KOPT-K1 (cell line): ENCODE data around the gene MED16.
"Not testable (repeated sequence)": the region's sequence is repeated elsewhere in the genome, so short reads cannot be mapped to it uniquely, and the experiment has no call there.

Experiments
- H3K27ac ChIP-seq: fragments of 200-600 bp; sonication (generic); 2 replicates; pipeline ENCODE4 v1.5.1; 2016; ENCODE audit warnings: antibody characterized with exemption, mild to moderate bottlenecking, low read depth, low read length; ENCODE audit not compliant: poor library complexity, severe bottlenecking
- H3K36me3 ChIP-seq: fragments of 200-600 bp; sonication (generic); 2 replicates; pipeline ENCODE4 v1.5.1; 2017; ENCODE audit warnings: antibody characterized with exemption, mild to moderate bottlenecking, low read length, moderate library complexity; ENCODE audit not compliant: insufficient read depth
- H3K9me3 ChIP-seq: fragments of 200-600 bp; sonication (generic); 2 replicates; pipeline ENCODE4 v1.5.1; 2017; ENCODE audit warnings: antibody characterized with exemption, low read length, mild to moderate bottlenecking; ENCODE audit not compliant: insufficient read depth, poor library complexity, severe bottlenecking

MED16 gene

GRCh38 chr19:903266-903797, 10.3 kb upstream of the MED16 start:
- H3K27ac ChIP-seq: no peak overlapping the region

GRCh38 chr19:902446-903226, 9.6 kb upstream of the MED16 start:
- no peaks in the 10 kb centered on the region for H3K36me3 ChIP-seq
- no peaks in the 10 kb centered on the region for H3K9me3 ChIP-seq
- no peak overlapping the region for H3K27ac ChIP-seq

More at GRCh38 chr19:903266-903797, 10.3 kb upstream of the MED16 start:
- H3K9me3 ChIP-seq: no peaks in the 10 kb centered on the region
- no peaks in the 10 kb centered on the region for H3K36me3 ChIP-seq

GRCh38 chr19:902093-902370, 9.0 kb upstream of the MED16 start:
- Histone ChIP-seq H3K27ac (no peak overlapping the region), H3K36me3 (peaks cover 5% of the 10 kb centered on the region; the same call in 1 of the 2 replicates), H3K9me3 (no peaks in the 10 kb centered on the region)

GRCh38 chr19:901216-902092, 8.5 kb upstream of the MED16 start:
- Histone ChIP-seq H3K27ac (no peak overlapping the region), H3K9me3 (no peaks in the 10 kb centered on the region), H3K36me3 (peaks cover 8% of the 10 kb centered on the region; the same call in 1 of the 2 replicates)

GRCh38 chr19:900302-901111, 7.5 kb upstream of the MED16 start:
- H3K36me3 ChIP-seq: peaks cover 8% of the 10 kb centered on the region; the same call in 1 of the 2 replicates
- H3K9me3 ChIP-seq: no peaks in the 10 kb centered on the region
- H3K27ac ChIP-seq: no peak overlapping the region

GRCh38 chr19:900043-900301, 7.0 kb upstream of the MED16 start:
- Histone ChIP-seq H3K9me3 (no peaks in the 10 kb centered on the region), H3K27ac (no peak overlapping the region), H3K36me3 (peaks cover 8% of the 10 kb centered on the region; the same call in 1 of the 2 replicates)

GRCh38 chr19:899336-900042, 6.5 kb upstream of the MED16 start:
- Histone ChIP-seq H3K9me3 (no peaks in the 10 kb centered on the region), H3K36me3 (peaks cover 8% of the 10 kb centered on the region; the same call in 1 of the 2 replicates), H3K27ac (no peak overlapping the region)

- H3K36me3 ChIP-seq: peaks cover 8% of the 10 kb centered on the region; the same call in 1 of the 2 replicates
- H3K9me3 ChIP-seq: no peaks in the 10 kb centered on the region
- no peak overlapping the region for H3K27ac ChIP-seq
Observed at GRCh38 chr19:898663-899062, 5.7 kb upstream of the MED16 start.

- Histone ChIP-seq H3K27ac (no peak overlapping the region), H3K36me3 (peaks cover 8% of the 10 kb centered on the region; the same call in 1 of the 2 replicates), H3K9me3 (no peaks in the 10 kb centered on the region)
Observed at GRCh38 chr19:897442-898039, 4.6 kb upstream of the MED16 start.

GRCh38 chr19:896999-897398, 4.0 kb upstream of the MED16 start:
- H3K36me3 ChIP-seq: peaks cover 8% of the 10 kb centered on the region; the same call in 1 of the 2 replicates
- no peaks in the 10 kb centered on the region for H3K9me3 ChIP-seq
- H3K27ac ChIP-seq: no peak overlapping the region

- Histone ChIP-seq H3K27ac (no peak overlapping the region), H3K9me3 (no peaks in the 10 kb centered on the region), H3K36me3 (peaks cover 8% of the 10 kb centered on the region; the same call in 1 of the 2 replicates)
Observed at GRCh38 chr19:896434-896833, 3.4 kb upstream of the MED16 start.

GRCh38 chr19:892243-892893, 619 bp downstream of the MED16 start:
- peaks cover 31% of the 10 kb centered on the region; the same call in 1 of the 2 replicates for H3K36me3 ChIP-seq
- H3K9me3 ChIP-seq: no peaks in the 10 kb centered on the region
- peak overlapping the region; percentile 87 for H3K27ac ChIP-seq

GRCh38 chr19:891421-892200, 1.4 kb downstream of the MED16 start:
- peaks cover 32% of the 10 kb centered on the region for H3K36me3 ChIP-seq
- H3K9me3 ChIP-seq: not testable (repeated sequence)
- H3K27ac ChIP-seq: peak overlapping the region; percentile 87
